HepG2 (cell line): ENCODE results near the gene PRKAR1B. TPM values are rescaled to one million over a fixed set of nuclear protein-coding genes. Genes with fewer than 3 reads are reported as not detected.

Source experiments
- ATAC-seq: fragments of 200-7000 bp; cut with Tn5 transposase; 3 replicates; pipeline ENCODE4 v1.9.1; 2020; ENCODE audit warnings: mild to moderate bottlenecking, moderate library complexity
- BruUV-seq: library from RNA; stranded (reverse); fragments of 400-500 nt; replicated peaks from 2 replicates; lab custom pipeline; 2021; lab: Mats Ljungman, UMichigan
- CTCF ChIA-PET: fragments of 300-600 bp; formaldehyde crosslinking; extraction: SDS; loops from one replicate; lab custom pipeline; 2021; ENCODE audit warnings: low total read pairs, inconsistent platforms, low intra/inter-chr PET ratio; lab: Yijun Ruan, JAX
- POLR2A ChIA-PET: fragments of 350-600 bp; sonication (Branson Sonifier 250); formaldehyde crosslinking; loops from one replicate; lab custom pipeline; 2020; ENCODE audit warnings: antibody characterized with exemption, inconsistent platforms; lab: Yijun Ruan, JAX
- DNase-seq: peaks from one replicate; pipeline ENCODE4 v3.0.0-alpha.2; 2015; ENCODE audit warnings: low spot score
- FAIRE-seq: peaks from 3 replicates; lab custom pipeline; 2011; peaks lifted over from hg19 to GRCh38; lab: Jason Lieb, UNC
- H2AFZ ChIP-seq: one replicate; pipeline ENCODE4 v1.6.1; 2011; ENCODE audit warnings: low read length, inconsistent platforms
- H3K27ac ChIP-seq: fragments of 300-600 bp; 3 replicates; pipeline ENCODE4 v1.8.0; 2011; ENCODE audit warnings: mixed run types, mild to moderate bottlenecking, mixed read lengths, low read length, inconsistent platforms; ENCODE audit not compliant: insufficient read depth; ENCODE audit errors: extremely low read length
- H3K27me3 ChIP-seq, 2 experiments: fragments of 200-600 bp in 1 of 2; 2 replicates in 1 of 2; 3 replicates in 1 of 2; pipeline versions ENCODE4 v1.6.0 to v1.8.0; 2011; ENCODE audit warnings: low read length in 2 of 2, mild to moderate bottlenecking in 2 of 2, moderate library complexity in 2 of 2, inconsistent platforms in 1 of 2; ENCODE audit not compliant: insufficient read depth in 2 of 2, control insufficient read depth in 1 of 2
- H3K36me3 ChIP-seq, 2 experiments: fragments of 200-600 bp in 1 of 2; replicated peaks in 1 of 2; 2 replicates in 1 of 2; 3 replicates in 1 of 2; pipeline versions ENCODE4 v1.5.1 to v1.8.0; 2011; ENCODE audit warnings: low read length in 2 of 2, inconsistent platforms in 1 of 2; ENCODE audit not compliant: insufficient read depth in 2 of 2, control insufficient read depth in 1 of 2
- H3K4me1 ChIP-seq: 2 replicates; pipeline ENCODE4 v1.5.1; 2012; ENCODE audit warnings: low read length, inconsistent platforms; ENCODE audit not compliant: insufficient read depth
- H3K4me2 ChIP-seq: 2 replicates; pipeline ENCODE4 v1.6.0; 2011; ENCODE audit warnings: low read depth, low read length, inconsistent platforms
- H3K4me3 ChIP-seq, 3 experiments: fragments of 200-600 bp in 1 of 3; sonication (generic), shearing (Covaris generic) in 1 of 3; replicated peaks in 1 of 3; 2 replicates each; pipeline ENCODE4 v1.5.1; 2011 to 2016; ENCODE audit warnings: low read length in 3 of 3, inconsistent platforms in 2 of 3, low read depth in 2 of 3, mild to moderate bottlenecking in 2 of 3, control low read depth in 1 of 3, mixed read lengths in 1 of 3; ENCODE audit not compliant: insufficient read depth in 1 of 3
- H3K79me2 ChIP-seq: one replicate; pipeline ENCODE4 v1.6.1; 2011; ENCODE audit warnings: low read length, inconsistent platforms; ENCODE audit not compliant: insufficient read depth
- H3K9ac ChIP-seq: 2 replicates; pipeline ENCODE4 v1.6.0; 2011; ENCODE audit warnings: mild to moderate bottlenecking, low read depth, low read length, inconsistent platforms; ENCODE audit not compliant: insufficient read depth
- H3K9me3 ChIP-seq: 2 replicates; pipeline ENCODE4 v1.5.1; 2012; ENCODE audit warnings: mild to moderate bottlenecking, low read length
- H4K20me1 ChIP-seq: 2 replicates; pipeline ENCODE4 v1.6.0; 2011; ENCODE audit warnings: inconsistent platforms, mild to moderate bottlenecking, low read length, moderate library complexity; ENCODE audit not compliant: insufficient read depth
- SIN3B ChIP-seq: fragments of 150-350 bp; IDR thresholded peaks from 2 replicates; pipeline ENCODE4 v1.6.1; 2014; ENCODE audit warnings: low read length
- TEAD3 ChIP-seq: optimal IDR thresholded peaks from 2 replicates; pipeline ENCODE3; 2016; ENCODE audit warnings: borderline replicate concordance
- ZBTB25 ChIP-seq: IDR thresholded peaks from 2 replicates; pipeline ENCODE4 v1.6.1; 2018; ENCODE audit warnings: missing genetic modification reagents
- ZBTB7B ChIP-seq: sonication (generic); formaldehyde crosslinking; IDR thresholded peaks from 2 replicates; pipeline ENCODE4 v1.4.0; 2020; ENCODE audit warnings: missing genetic modification reagents
- ZNF782 ChIP-seq: sonication (generic); formaldehyde crosslinking; IDR thresholded peaks from 2 replicates; pipeline ENCODE4 v1.4.0; 2020; ENCODE audit warnings: missing genetic modification reagents, mild to moderate bottlenecking, borderline replicate concordance
- ZNF790 ChIP-seq: sonication (generic); formaldehyde crosslinking; IDR thresholded peaks from 2 replicates; pipeline ENCODE4 v1.8.0; 2022; ENCODE audit warnings: missing genetic modification reagents, mild to moderate bottlenecking, borderline replicate concordance
- ZSCAN31 ChIP-seq: sonication (generic); formaldehyde crosslinking; IDR thresholded peaks from 2 replicates; pipeline ENCODE4 v1.5.0; 2020; ENCODE audit warnings: low read depth, mild to moderate bottlenecking, missing genetic modification reagents
- WGBS: methylation state at CpG from one replicate; pipeline ENCODE4 v1.1.6; 2017; ENCODE audit warnings: low lambda C conversion rate; 5-methylcytosine and 5-hydroxymethylcytosine counted together
- in situ Hi-C: cut with HindIII; loops from 2 replicates; pipeline ENCODE4 v1.10.0; 2017; ENCODE audit warnings: low pct_unique_long_range_greater_than_20kb; ENCODE audit not compliant: extremely low pct_ligation_motif_present
- intact Hi-C: fragments of 100-400 bp; cut with micrococcal nuclease; formaldehyde crosslinking; loops from one replicate; pipeline ENCODE4 v1.10.0; 2022; ENCODE audit not compliant: unreplicated experiment
- polyA plus RNA-seq, 8 experiments: library from polyadenylated mRNA; depleted of rRNA in 3 of 8; stranded (reverse) in 7 of 8; unstranded in 1 of 8; fragments of >200 nt; fragmentation: Illumina TruSeq in 4 of 8; extraction: Trizol in 4 of 8; gene quantifications; 2 replicates each; pipeline versions ENCODE4 v1.2.1 to v1.2.3, GENCODE V29; 2011 to 2016; ENCODE audit warnings: low read depth in 4 of 8, missing spikeins in 1 of 8, mixed read lengths in 1 of 8; ENCODE audit not compliant: insufficient read depth in 1 of 8
- total RNA-seq, 5 experiments: library from RNA; depleted of rRNA; stranded (reverse); fragments of >200 nt; fragmentation: Illumina TruSeq; extraction: Trizol; gene quantifications; 2 replicates each; pipeline ENCODE4 v1.2.3, GENCODE V29; 2016; ENCODE audit warnings: low read depth in 1 of 5
- TF ChIP-seq, protein P1 (sequence below): sonication (generic); formaldehyde crosslinking; IDR thresholded peaks from 2 replicates; pipeline ENCODE4 v1.8.0; 2022; ENCODE audit warnings: mild to moderate bottlenecking, missing genetic modification reagents, moderate library complexity

The PRKAR1B gene
- total and polyA plus RNA-seq, 2 of the 13 experiments (the other 11 are each of a cell fraction or from before 2014, with no cell fraction given) = 7.9 to 28.2 TPM

GRCh38 chr7:664402-664775, 62.7 kb downstream of the PRKAR1B start:
- Histone ChIP-seq H3K27me3 (no peaks in the 10 kb centered on the region), H3K79me2 (no peaks in the 10 kb centered on the region), H3K4me3 (no peak overlapping the region), H3K9me3 (no peaks in the 10 kb centered on the region)
- in situ Hi-C loops = no loop called here
- no peak for DNase-seq
- no peak for FAIRE-seq
- CTCF ChIA-PET = no interaction called here
- TF ChIP-seq SIN3B = no peak
- no peak for TF ChIP-seq TEAD3 (CRISPR knock-in tag)
- TF ChIP-seq, protein P1, sequence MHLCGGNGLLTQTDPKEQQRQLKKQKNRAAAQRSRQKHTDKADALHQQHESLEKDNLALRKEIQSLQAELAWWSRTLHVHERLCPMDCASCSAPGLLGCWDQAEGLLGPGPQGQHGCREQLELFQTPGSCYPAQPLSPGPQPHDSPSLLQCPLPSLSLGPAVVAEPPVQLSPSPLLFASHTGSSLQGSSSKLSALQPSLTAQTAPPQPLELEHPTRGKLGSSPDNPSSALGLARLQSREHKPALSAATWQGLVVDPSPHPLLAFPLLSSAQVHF (CRISPR knock-in tag) = no peak
- TF ChIP-seq, all 625 proteins: peak for 0
- no peak overlapping the region for H3K9ac ChIP-seq
- H3K27ac ChIP-seq = no peak overlapping the region
- POLR2A ChIA-PET = no interaction called here
- intact Hi-C loops = no loop called here
- no peak for ATAC-seq
- 100% methylated on average over 5 of the region's 7 CpGs for WGBS
- no TSS peak for BruUV-seq
- H3K36me3 ChIP-seq = peaks cover 2 to 4% of the 10 kb centered on the region in 2 experiments; a peak in 2 of 5 replicates
- no peak overlapping the region for H2AFZ ChIP-seq
- H4K20me1 ChIP-seq = no peaks in the 10 kb centered on the region
- H3K4me2 ChIP-seq = no peak overlapping the region
- peaks cover 13% of the 10 kb centered on the region for H3K4me1 ChIP-seq

- WGBS = 96% methylated on average over 4 of the region's 4 CpGs
- intact Hi-C loops = no loop called here
- ATAC-seq (no peak), FAIRE-seq (no peak), DNase-seq (no peak)
- Histone ChIP-seq H3K9me3 (no peaks in the 10 kb centered on the region), H3K36me3 (peaks cover 2 to 4% of the 10 kb centered on the region in 2 experiments; a peak in 1 of 5 replicates), H3K4me1 (peaks cover 13% of the 10 kb centered on the region), H3K4me3 (no peak overlapping the region), H3K27ac (no peak overlapping the region), H3K27me3 (no peaks in the 10 kb centered on the region), H3K79me2 (no peaks in the 10 kb centered on the region), H3K9ac (no peak overlapping the region), H3K4me2 (no peak overlapping the region), H4K20me1 (no peaks in the 10 kb centered on the region), H2AFZ (no peak overlapping the region)
- BruUV-seq = no TSS peak
- in situ Hi-C loops = no loop called here
- ChIA-PET POLR2A (no interaction called here), CTCF (no interaction called here)
- TF ChIP-seq ZNF782 (CRISPR knock-in tag) (no peak), ZNF790 (no peak), ZBTB25 (CRISPR knock-in tag) (no peak), ZSCAN31 (CRISPR knock-in tag) (no peak), ZBTB7B (no peak)
Observed at GRCh38 chr7:662576-662975, 64.5 kb downstream of the PRKAR1B start.
